Endothelial cell of umbilical vein (primary cell): Measurements from ENCODE around the gene FRMD4A. TPM values are rescaled to one million over a fixed set of nuclear protein-coding genes. Genes with fewer than 3 reads are reported as not detected.

Source experiments
- BruUV-seq: library from RNA; stranded (reverse); fragments of 400-500 nt; replicated peaks from 2 replicates; lab custom pipeline; 2021; lab: Mats Ljungman, UMichigan
- CTCF ChIA-PET: fragments of 300-600, 350-600 bp; sonication (Branson Sonifier 250); formaldehyde crosslinking; loops from one replicate; lab custom pipeline; 2021; ENCODE audit warnings: antibody characterized with exemption, inconsistent platforms; lab: Charles Lee
- POLR2A ChIA-PET: fragments of 300-600, 350-600 bp; sonication (Branson Sonifier 250); formaldehyde crosslinking; loops from one replicate; lab custom pipeline; 2021; ENCODE audit warnings: antibody characterized with exemption, inconsistent platforms; lab: Charles Lee
- DNase-seq: peaks from one replicate; pipeline ENCODE4 v3.0.0-alpha.2; 2011; ENCODE audit warnings: low read depth, low spot score
- FAIRE-seq: peaks from 2 replicates; lab custom pipeline; 2011; peaks lifted over from hg19 to GRCh38; lab: Jason Lieb, UNC
- H2AFZ ChIP-seq: 2 replicates; pipeline ENCODE4 v1.6.0; 2012; ENCODE audit warnings: low read depth, low read length, control low read depth, inconsistent platforms
- H3K27ac ChIP-seq: 2 replicates; pipeline ENCODE4 v1.5.1; 2011; ENCODE audit warnings: low read depth, mild to moderate bottlenecking, control low read depth, low read length, moderate library complexity; ENCODE audit not compliant: insufficient read depth
- H3K27me3 ChIP-seq, 2 experiments: 2 replicates each; pipeline versions ENCODE4 v1.6.0 to v1.6.1; 2011; ENCODE audit warnings: low read length in 2 of 2, mixed read lengths in 1 of 2; ENCODE audit not compliant: control insufficient read depth in 2 of 2, insufficient read depth in 2 of 2
- H3K36me3 ChIP-seq, 2 experiments: 2 replicates in 1 of 2; 3 replicates in 1 of 2; pipeline ENCODE4 v1.5.1; 2011; ENCODE audit warnings: low read length in 2 of 2, mild to moderate bottlenecking in 1 of 2, moderate library complexity in 1 of 2; ENCODE audit not compliant: control insufficient read depth in 2 of 2, insufficient read depth in 2 of 2; ENCODE audit errors: extremely low read depth in 1 of 2
- H3K4me1 ChIP-seq: 3 replicates; pipeline ENCODE4 v1.5.1; 2011; ENCODE audit warnings: mild to moderate bottlenecking, low read length; ENCODE audit not compliant: control insufficient read depth, insufficient read depth; ENCODE audit errors: extremely low read depth
- H3K4me2 ChIP-seq: 2 replicates; pipeline ENCODE4 v1.6.1; 2011; ENCODE audit warnings: low read length, control low read depth, mixed read lengths; ENCODE audit not compliant: insufficient read depth
- H3K4me3 ChIP-seq, 3 experiments: fragments of 200-600 bp in 1 of 3; sonication (generic), shearing (Covaris generic) in 1 of 3; replicated peaks in 1 of 3; 2 replicates each; pipeline ENCODE4 v1.5.1; 2011 to 2016; ENCODE audit warnings: control low read depth in 3 of 3, low read length in 3 of 3, mild to moderate bottlenecking in 2 of 3, inconsistent platforms in 1 of 3, low read depth in 1 of 3, moderate library complexity in 1 of 3; ENCODE audit not compliant: insufficient read depth in 1 of 3
- H3K79me2 ChIP-seq: 2 replicates; pipeline ENCODE4 v1.6.0; 2012; ENCODE audit warnings: low read length, inconsistent platforms; ENCODE audit not compliant: control insufficient read depth, insufficient read depth
- H3K9ac ChIP-seq: replicated peaks from 2 replicates; pipeline ENCODE3; 2011; ENCODE audit warnings: low read length, control low read depth; ENCODE audit not compliant: insufficient read depth; ENCODE audit errors: extremely low read depth
- H3K9me1 ChIP-seq: replicated peaks from 3 replicates; pipeline ENCODE4 v1.6.0; 2011; ENCODE audit warnings: mild to moderate bottlenecking, low read length; ENCODE audit not compliant: control insufficient read depth, insufficient read depth; ENCODE audit errors: extremely low read depth
- H3K9me3 ChIP-seq: replicated peaks from 2 replicates; pipeline ENCODE4 v1.5.1; 2012; ENCODE audit warnings: low read length, inconsistent platforms; ENCODE audit not compliant: control insufficient read depth, insufficient read depth
- H4K20me1 ChIP-seq: replicated peaks from 2 replicates; pipeline ENCODE3; 2011; ENCODE audit warnings: mild to moderate bottlenecking, low read length; ENCODE audit not compliant: control insufficient read depth, insufficient read depth; ENCODE audit errors: extremely low read depth
- CTCF ChIP-seq, 2 donors: IDR thresholded peaks; 1 replicate in 1 of 2; 2 replicates in 1 of 2; pipeline ENCODE4 v1.5.1; 2011; ENCODE audit warnings: low read length in 2 of 2, mild to moderate bottlenecking in 2 of 2, moderate library complexity in 2 of 2, control low read depth in 1 of 2, inconsistent platforms in 1 of 2, low read depth in 1 of 2; ENCODE audit not compliant: insufficient read depth in 1 of 2; ENCODE audit errors: extremely low read depth in 1 of 2
- EZH2 ChIP-seq: IDR thresholded peaks from 2 replicates; pipeline ENCODE4 v1.6.1; 2012; ENCODE audit warnings: borderline replicate concordance, low read depth, mild to moderate bottlenecking, moderate library complexity, low read length, inconsistent platforms; ENCODE audit not compliant: severe bottlenecking
- FOS ChIP-seq: IDR thresholded peaks from 2 replicates; pipeline ENCODE4 v1.6.1; 2011; ENCODE audit warnings: mild to moderate bottlenecking, low read length, moderate library complexity, borderline replicate concordance; ENCODE audit not compliant: insufficient read depth
- GATA2 ChIP-seq: IDR thresholded peaks from 2 replicates; pipeline ENCODE4 v1.7.0; 2011; ENCODE audit warnings: low read depth, mild to moderate bottlenecking, moderate library complexity, mixed read lengths, low read length; ENCODE audit not compliant: insufficient read length, insufficient read depth
- JUN ChIP-seq: IDR thresholded peaks from 2 replicates; pipeline ENCODE4 v1.6.1; 2011; ENCODE audit warnings: borderline replicate concordance, low read depth; ENCODE audit not compliant: insufficient read length, insufficient read depth
- MAX ChIP-seq: IDR thresholded peaks from 2 replicates; pipeline ENCODE4 v1.6.1; 2011; ENCODE audit not compliant: insufficient read depth, insufficient read length
- MYC ChIP-seq: IDR thresholded peaks from one replicate; pipeline ENCODE4 v1.6.1; 2011; ENCODE audit warnings: mild to moderate bottlenecking, low read depth, low read length
- POLR2A ChIP-seq: IDR thresholded peaks from 2 replicates; pipeline ENCODE4 v1.6.1; 2012; ENCODE audit warnings: low read depth, mild to moderate bottlenecking, control low read depth, low read length
- POLR2AphosphoS5 ChIP-seq: IDR thresholded peaks from 2 replicates; pipeline ENCODE4 v1.6.1; 2012; ENCODE audit warnings: low read depth, mild to moderate bottlenecking, control low read depth, low read length, moderate library complexity; ENCODE audit not compliant: insufficient read depth
- dilution Hi-C: fragments of 300-500 bp; cut with MboI; formaldehyde crosslinking; loops from one replicate; pipeline ENCODE4 v1.15.0; 2019; ENCODE audit warnings: low sequenced_read_pairs; ENCODE audit not compliant: extremely low pct_ligation_motif_present
- intact Hi-C: fragments of 100-400 bp; cut with micrococcal nuclease; formaldehyde crosslinking; loops from one replicate; pipeline ENCODE4 v1.10.0; 2022
- polyA plus RNA-seq, 4 experiments: library from polyadenylated mRNA; depleted of rRNA in 3 of 4; stranded (reverse) in 3 of 4; unstranded in 1 of 4; fragments of >200 nt; gene quantifications; 2 replicates each; pipeline versions ENCODE4 v1.2.1 to v1.2.3, GENCODE V29; 2011 to 2012; ENCODE audit warnings: missing spikeins in 1 of 4
- total RNA-seq: library from RNA; stranded (reverse); gene quantifications from 2 replicates; pipeline ENCODE4 v1.2.3, GENCODE V29; 2021

FRMD4A gene
- total and polyA plus RNA-seq, 2 donors (not counting 3 experiments of a cell fraction or from before 2014, with no cell fraction given), result 123 to 148 TPM

GRCh38 chr10:13790196-13790595 is 540.5 kb downstream of the FRMD4A start:
- Histone ChIP-seq H3K4me1 (peaks cover 59% of the 10 kb centered on the region), H2AFZ (no peak overlapping the region), H3K9me3 (no peaks in the 10 kb centered on the region), H3K9me1 (no peaks in the 10 kb centered on the region), H3K79me2 (peaks cover 37% of the 10 kb centered on the region), H3K27me3 (no peaks in the 10 kb centered on the region), H3K27ac (peak overlapping the region; percentile 38), H3K4me3 (no peak overlapping the region), H3K9ac (no peak overlapping the region), H3K36me3 (peaks cover 18 to 21% of the 10 kb centered on the region in 2 experiments), H3K4me2 (no peak overlapping the region), H4K20me1 (no peaks in the 10 kb centered on the region)
- ChIA-PET POLR2A (no interaction called here), CTCF (interaction anchor here (1.0 to 4.8 kb wide), 6 partner anchors 11 to 306 kb away, joined by 3 to 65 read pairs (median 3); no protein-coding TSS in a partner anchor)
- TF ChIP-seq CTCF (IDR thresholded peaks at IDR 0.05; ENCODE audit: extremely low read depth in 1 of 2, insufficient read depth in 1 of 2, low read depth in 1 of 2, low read length in 2 of 2) (no peak), POLR2A (no peak), EZH2 (no peak), JUN (no peak), GATA2 (no peak), MAX (no peak), POLR2AphosphoS5 (no peak), FOS (no peak), MYC (no peak)
- dilution Hi-C loops, result no loop called here
- DNase-seq (no peak), FAIRE-seq (no peak)
- no TSS peak for BruUV-seq
- intact Hi-C loops, result no loop called here
